ENCODE results near the gene DHRS12.

- TF ChIP-seq POLR2AphosphoS5 (IDR thresholded peaks at IDR 0.05) (no peak), POLR2A (IDR thresholded peaks at IDR 0.05) (no peak), EP300 (IDR thresholded peaks at IDR 0.05) (no peak)
- TF ChIP-seq, protein P1, sequence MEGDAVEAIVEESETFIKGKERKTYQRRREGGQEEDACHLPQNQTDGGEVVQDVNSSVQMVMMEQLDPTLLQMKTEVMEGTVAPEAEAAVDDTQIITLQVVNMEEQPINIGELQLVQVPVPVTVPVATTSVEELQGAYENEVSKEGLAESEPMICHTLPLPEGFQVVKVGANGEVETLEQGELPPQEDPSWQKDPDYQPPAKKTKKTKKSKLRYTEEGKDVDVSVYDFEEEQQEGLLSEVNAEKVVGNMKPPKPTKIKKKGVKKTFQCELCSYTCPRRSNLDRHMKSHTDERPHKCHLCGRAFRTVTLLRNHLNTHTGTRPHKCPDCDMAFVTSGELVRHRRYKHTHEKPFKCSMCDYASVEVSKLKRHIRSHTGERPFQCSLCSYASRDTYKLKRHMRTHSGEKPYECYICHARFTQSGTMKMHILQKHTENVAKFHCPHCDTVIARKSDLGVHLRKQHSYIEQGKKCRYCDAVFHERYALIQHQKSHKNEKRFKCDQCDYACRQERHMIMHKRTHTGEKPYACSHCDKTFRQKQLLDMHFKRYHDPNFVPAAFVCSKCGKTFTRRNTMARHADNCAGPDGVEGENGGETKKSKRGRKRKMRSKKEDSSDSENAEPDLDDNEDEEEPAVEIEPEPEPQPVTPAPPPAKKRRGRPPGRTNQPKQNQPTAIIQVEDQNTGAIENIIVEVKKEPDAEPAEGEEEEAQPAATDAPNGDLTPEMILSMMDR (IDR thresholded peaks at IDR 0.05), result no peak
Measured at GRCh38 chr13:51772781-51773180, 31.2 kb downstream of the DHRS12 start.

Measured in suprapubic skin (tissue), 4 donors.